Skeletal muscle satellite cell (primary cell): ENCODE data around the gene IDUA.
A peak's percentile ranks its signal among the peaks of the same experiment; 100 is the strongest.
"Not testable (repeated sequence)": the region's sequence is repeated elsewhere in the genome, so short reads cannot be mapped to it uniquely, and the experiment has no call there.

Source experiments
- H3K27me3 ChIP-seq: 2 replicates; pipeline ENCODE4 v1.7.0; 2013; ENCODE audit warnings: low read length; ENCODE audit not compliant: control insufficient read depth, insufficient read depth
- H3K36me3 ChIP-seq: 2 replicates; pipeline ENCODE4 v1.7.0; 2013; ENCODE audit warnings: mild to moderate bottlenecking, control low read depth, low read length; ENCODE audit not compliant: insufficient read depth
- H3K4me1 ChIP-seq: 2 replicates; pipeline ENCODE4 v1.7.0; 2013; ENCODE audit warnings: low read length; ENCODE audit not compliant: control insufficient read depth, insufficient read depth
- H3K4me2 ChIP-seq: 2 replicates; pipeline ENCODE4 v1.7.0; 2013; ENCODE audit warnings: mild to moderate bottlenecking, low read length
- H3K4me3 ChIP-seq: 2 replicates; pipeline ENCODE4 v1.7.0; 2013; ENCODE audit warnings: low read length
- H3K9ac ChIP-seq: 2 replicates; pipeline ENCODE4 v1.7.0; 2013; ENCODE audit warnings: mild to moderate bottlenecking, low read depth, low read length, moderate library complexity
- H3K9me3 ChIP-seq: replicated peaks from 2 replicates; pipeline ENCODE4 v1.7.0; 2013; ENCODE audit warnings: mild to moderate bottlenecking, control low read depth, low read length

IDUA gene

GRCh38 chr4:972651-973424 is 14.0 kb upstream of the IDUA start:
- H3K36me3 ChIP-seq: no peaks in the 10 kb centered on the region
- H3K9me3 ChIP-seq: no peaks in the 10 kb centered on the region
- peak overlapping the region; percentile 92 for H3K4me3 ChIP-seq
- peak overlapping the region; percentile 83 for H3K9ac ChIP-seq
- no peaks in the 10 kb centered on the region for H3K27me3 ChIP-seq
- peak overlapping the region; percentile 99 for H3K4me2 ChIP-seq
- peaks cover 18% of the 10 kb centered on the region for H3K4me1 ChIP-seq

- H3K9ac ChIP-seq: peak within 1 kb of the TSS; percentile 83
- peak within 1 kb of the TSS; percentile 99 for H3K4me2 ChIP-seq
- H3K4me1 ChIP-seq: peaks cover 18% of the 10 kb centered on the region
- no peaks in the 10 kb centered on the region for H3K27me3 ChIP-seq
- peak within 1 kb of the TSS; percentile 92 for H3K4me3 ChIP-seq
- H3K36me3 ChIP-seq: no peaks in the 10 kb centered on the region
- no peaks in the 10 kb centered on the region for H3K9me3 ChIP-seq
Observed at GRCh38 chr4:973431-974397, 13.1 kb upstream of the IDUA start, which contains the start of gene DGKQ. DGKQ (minus strand) TSS chr4:973569; CDS start chr4:973482, 87 bp downstream.

GRCh38 chr4:974668-975067 is 12.2 kb upstream of the IDUA start:
- Histone ChIP-seq H3K4me2 (no peak overlapping the region), H3K27me3 (no peaks in the 10 kb centered on the region), H3K4me3 (no peak overlapping the region), H3K4me1 (peaks cover 27% of the 10 kb centered on the region), H3K36me3 (no peaks in the 10 kb centered on the region), H3K9ac (no peak overlapping the region), H3K9me3 (no peaks in the 10 kb centered on the region)

DNA sequence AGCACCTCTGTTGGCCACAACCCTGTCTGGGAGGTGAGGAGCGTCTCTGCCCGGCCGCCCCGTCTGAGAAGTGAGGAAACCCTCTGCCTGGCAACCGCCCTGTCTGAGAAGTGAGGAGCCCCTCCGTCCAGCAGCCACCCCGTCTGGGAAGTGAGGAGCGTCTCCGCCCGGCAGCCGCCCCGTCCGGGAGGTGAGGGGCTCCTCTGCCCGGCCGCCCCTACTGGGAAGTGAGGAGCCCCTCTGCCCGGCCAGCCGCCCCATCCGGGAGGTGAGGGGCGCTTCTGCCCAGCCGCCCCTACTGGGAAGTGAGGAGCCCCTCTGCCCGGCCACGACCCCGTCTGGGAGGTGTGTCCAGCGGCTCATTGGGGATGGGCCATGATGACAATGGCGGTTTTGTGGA is 10.8 kb upstream of the IDUA start:
- not testable (repeated sequence) for H3K4me2 ChIP-seq, H3K4me3 ChIP-seq, H3K9me3 ChIP-seq, H3K36me3 ChIP-seq, H3K9ac ChIP-seq, H3K27me3 ChIP-seq
- peaks cover 27% of the 10 kb centered on the region for H3K4me1 ChIP-seq

- H3K4me1 ChIP-seq: peaks cover 9% of the 10 kb centered on the region
- no peaks in the 10 kb centered on the region for H3K27me3 ChIP-seq
- H3K9ac ChIP-seq: no peak overlapping the region
- no peak overlapping the region for H3K4me3 ChIP-seq
- H3K9me3 ChIP-seq: no peaks in the 10 kb centered on the region
- H3K4me2 ChIP-seq: peak overlapping the region; percentile 34
- no peaks in the 10 kb centered on the region for H3K36me3 ChIP-seq
Observed at GRCh38 chr4:978957-979701, 7.7 kb upstream of the IDUA start.

- Histone ChIP-seq H3K36me3 (no peaks in the 10 kb centered on the region), H3K27me3 (no peaks in the 10 kb centered on the region), H3K9me3 (no peaks in the 10 kb centered on the region), H3K4me2 (no peak overlapping the region), H3K4me3 (no peak overlapping the region), H3K4me1 (peaks cover 21% of the 10 kb centered on the region), H3K9ac (no peak overlapping the region)
Observed at GRCh38 chr4:982291-982690, 4.6 kb upstream of the IDUA start.

DNA sequence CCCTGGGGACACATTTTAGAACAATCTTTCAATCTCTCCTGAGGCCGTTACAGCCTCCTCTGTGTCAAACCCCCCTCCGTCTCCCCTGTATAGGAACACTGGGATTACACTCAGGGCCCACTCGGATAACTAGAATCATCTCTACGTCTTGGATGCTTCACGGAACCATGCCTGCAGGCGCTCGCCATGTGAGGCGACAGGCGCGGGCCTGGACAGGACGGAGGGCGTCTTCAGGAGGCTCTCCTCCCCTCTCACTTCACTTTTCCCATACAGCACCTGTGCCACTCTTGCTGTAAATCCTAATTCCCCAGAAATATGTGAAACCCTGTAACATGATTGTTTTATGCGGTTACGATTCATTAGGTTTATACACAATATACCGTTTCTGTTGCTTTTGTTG is 4.0 kb upstream of the IDUA start:
- H3K9ac ChIP-seq: no peak overlapping the region
- peaks cover 26% of the 10 kb centered on the region for H3K4me1 ChIP-seq
- H3K4me3 ChIP-seq: no peak overlapping the region
- H3K9me3 ChIP-seq: no peaks in the 10 kb centered on the region
- no peak overlapping the region for H3K4me2 ChIP-seq
- no peaks in the 10 kb centered on the region for H3K27me3 ChIP-seq
- no peaks in the 10 kb centered on the region for H3K36me3 ChIP-seq

DNA sequence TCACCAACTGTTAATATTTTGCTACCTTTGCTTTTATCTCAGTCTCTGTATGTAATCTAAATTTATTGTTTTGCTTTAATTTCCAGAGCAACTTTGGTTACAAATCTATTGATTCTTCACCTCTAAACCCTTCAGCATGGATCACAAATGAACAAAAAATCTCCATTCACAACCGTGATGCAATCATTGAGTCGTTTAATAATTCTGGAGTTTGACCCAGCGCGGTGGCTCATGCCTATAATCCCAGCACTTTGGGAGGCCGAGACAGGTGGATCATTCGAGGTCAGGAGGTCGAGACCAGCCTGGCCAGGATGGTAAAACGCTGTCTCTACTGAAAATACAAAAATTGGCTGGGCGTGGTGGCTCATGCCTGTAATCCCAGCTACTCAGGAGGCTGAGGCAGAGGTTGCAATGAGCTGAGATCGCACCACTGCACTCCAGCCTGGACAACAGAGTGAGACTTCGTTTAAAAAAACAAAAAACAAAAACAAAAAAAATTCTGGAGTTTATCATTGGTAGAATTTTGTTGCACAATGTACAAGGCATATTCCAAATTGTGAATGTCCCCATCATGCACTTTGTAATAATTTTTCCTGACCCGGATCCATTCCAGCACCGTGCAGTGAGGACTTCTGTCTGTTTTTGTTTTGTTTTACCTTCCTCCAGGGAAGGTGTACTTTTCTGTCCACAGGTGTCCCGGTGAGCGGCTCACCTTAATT is 2.3 kb upstream of the IDUA start:
- H3K9ac ChIP-seq: no peak overlapping the region
- no peaks in the 10 kb centered on the region for H3K36me3 ChIP-seq
- peak overlapping the region; percentile 10 for H3K4me3 ChIP-seq
- H3K4me1 ChIP-seq: peaks cover 25% of the 10 kb centered on the region
- H3K4me2 ChIP-seq: peak overlapping the region; percentile 53
- no peaks in the 10 kb centered on the region for H3K27me3 ChIP-seq
- no peaks in the 10 kb centered on the region for H3K9me3 ChIP-seq

GRCh38 chr4:985123-985830 is 1.6 kb upstream of the IDUA start:
- H3K9ac ChIP-seq: no peak overlapping the region
- H3K4me1 ChIP-seq: peaks cover 23% of the 10 kb centered on the region
- H3K27me3 ChIP-seq: no peaks in the 10 kb centered on the region
- peaks cover 4% of the 10 kb centered on the region for H3K36me3 ChIP-seq
- H3K9me3 ChIP-seq: no peaks in the 10 kb centered on the region
- H3K4me3 ChIP-seq: peak overlapping the region; percentile 10
- H3K4me2 ChIP-seq: peak overlapping the region; percentile 53

GRCh38 chr4:986428-986878 is 391 bp upstream of the IDUA start:
- Histone ChIP-seq H3K4me1 (peaks cover 23% of the 10 kb centered on the region), H3K36me3 (peaks cover 4% of the 10 kb centered on the region), H3K9me3 (no peaks in the 10 kb centered on the region), H3K4me2 (peak overlapping the region; percentile 91), H3K27me3 (no peaks in the 10 kb centered on the region), H3K9ac (peak overlapping the region; percentile 75), H3K4me3 (peak overlapping the region; percentile 78)
